Chondrocyte (in vitro differentiated cells): ENCODE results near the gene NDE1. TPM values are rescaled to one million over a fixed set of nuclear protein-coding genes. Genes with fewer than 3 reads are reported as not detected.

Experiments
- DNase-seq: peaks from one replicate; pipeline ENCODE4 v3.0.0; 2021; ENCODE audit warnings: mixed read lengths, low spot score
- H3K27ac Mint-ChIP-seq: one replicate; pipeline ENCODE4 v1.8.0; 2021; ENCODE audit warnings: mild to moderate bottlenecking, moderate library complexity, mixed read lengths; ENCODE audit not compliant: unreplicated experiment
- H3K27me3 Mint-ChIP-seq: 2 replicates; pipeline ENCODE4 v1.8.0; 2021; ENCODE audit warnings: low read depth, mixed read lengths
- H3K36me3 Mint-ChIP-seq: 2 replicates; pipeline ENCODE4 v1.8.0; 2021; ENCODE audit warnings: low read depth, mixed read lengths
- H3K4me1 Mint-ChIP-seq: 2 replicates; pipeline ENCODE4 v1.8.0; 2021; ENCODE audit warnings: low read depth, mild to moderate bottlenecking, mixed read lengths
- H3K4me3 Mint-ChIP-seq: one replicate; pipeline ENCODE4 v1.8.0; 2021; ENCODE audit warnings: mild to moderate bottlenecking, moderate library complexity, mixed read lengths; ENCODE audit not compliant: unreplicated experiment
- H3K9me3 Mint-ChIP-seq: 2 replicates; pipeline ENCODE4 v1.8.0; 2021; ENCODE audit warnings: low read depth, mixed read lengths
- total RNA-seq: library from RNA; stranded (reverse); gene quantifications from 3 replicates; pipeline ENCODE4 v1.2.1, GENCODE V29; 2021
- TF ChIP-seq, protein P1 (sequence below): fragments of 200-600 bp; sonication (generic); IDR thresholded peaks from 2 replicates; pipeline ENCODE4 v1.5.0; 2021; ENCODE audit warnings: antibody characterized with exemption, mild to moderate bottlenecking, moderate library complexity

Gene NDE1
- total RNA-seq, 1 donor from 2014 or later: 32.3 TPM

DNA sequence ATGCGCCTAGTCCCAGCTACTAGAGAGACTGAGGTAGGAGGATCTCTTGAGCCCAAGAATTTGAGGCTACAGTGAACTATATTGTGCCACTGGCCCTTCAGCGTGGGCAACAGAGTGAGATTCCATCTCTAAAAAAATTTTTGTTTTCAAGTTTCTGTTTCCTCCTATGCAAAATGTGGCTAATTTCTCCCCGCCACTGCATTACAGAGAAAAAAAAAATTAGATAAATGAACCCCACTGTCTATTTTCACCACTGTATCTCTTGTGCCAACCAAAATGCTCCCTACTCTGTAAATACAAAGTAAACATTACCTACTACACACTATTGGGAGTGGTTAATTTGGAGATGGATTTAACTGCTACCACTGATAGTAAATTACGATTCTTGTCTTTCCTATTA is 9.1 kb upstream of the NDE1 start:
- no peak for DNase-seq
- TF ChIP-seq, protein P1, sequence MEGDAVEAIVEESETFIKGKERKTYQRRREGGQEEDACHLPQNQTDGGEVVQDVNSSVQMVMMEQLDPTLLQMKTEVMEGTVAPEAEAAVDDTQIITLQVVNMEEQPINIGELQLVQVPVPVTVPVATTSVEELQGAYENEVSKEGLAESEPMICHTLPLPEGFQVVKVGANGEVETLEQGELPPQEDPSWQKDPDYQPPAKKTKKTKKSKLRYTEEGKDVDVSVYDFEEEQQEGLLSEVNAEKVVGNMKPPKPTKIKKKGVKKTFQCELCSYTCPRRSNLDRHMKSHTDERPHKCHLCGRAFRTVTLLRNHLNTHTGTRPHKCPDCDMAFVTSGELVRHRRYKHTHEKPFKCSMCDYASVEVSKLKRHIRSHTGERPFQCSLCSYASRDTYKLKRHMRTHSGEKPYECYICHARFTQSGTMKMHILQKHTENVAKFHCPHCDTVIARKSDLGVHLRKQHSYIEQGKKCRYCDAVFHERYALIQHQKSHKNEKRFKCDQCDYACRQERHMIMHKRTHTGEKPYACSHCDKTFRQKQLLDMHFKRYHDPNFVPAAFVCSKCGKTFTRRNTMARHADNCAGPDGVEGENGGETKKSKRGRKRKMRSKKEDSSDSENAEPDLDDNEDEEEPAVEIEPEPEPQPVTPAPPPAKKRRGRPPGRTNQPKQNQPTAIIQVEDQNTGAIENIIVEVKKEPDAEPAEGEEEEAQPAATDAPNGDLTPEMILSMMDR: no peak
- no peak overlapping the region for H3K27ac Mint-ChIP-seq
- peaks cover 22% of the 10 kb centered on the region for H3K36me3 Mint-ChIP-seq
- peaks cover 31% of the 10 kb centered on the region for H3K4me1 Mint-ChIP-seq
- no peak overlapping the region for H3K4me3 Mint-ChIP-seq
- no peaks in the 10 kb centered on the region for H3K27me3 Mint-ChIP-seq
- H3K9me3 Mint-ChIP-seq: no peaks in the 10 kb centered on the region

GRCh38 chr16:15641753-15642556 is 8.1 kb upstream of the NDE1 start:
- H3K36me3 Mint-ChIP-seq: peaks cover 14% of the 10 kb centered on the region
- H3K9me3 Mint-ChIP-seq: no peaks in the 10 kb centered on the region
- peak overlapping the region; percentile 98 for H3K27ac Mint-ChIP-seq
- DNase-seq: no peak
- H3K4me3 Mint-ChIP-seq: peak overlapping the region; percentile 83
- no peaks in the 10 kb centered on the region for H3K27me3 Mint-ChIP-seq
- peaks cover 31% of the 10 kb centered on the region for H3K4me1 Mint-ChIP-seq
- TF ChIP-seq, protein P1: no peak

GRCh38 chr16:15642557-15643047 is 7.4 kb upstream of the NDE1 start:
- Mint-ChIP-seq H3K36me3 (peaks cover 10% of the 10 kb centered on the region), H3K27me3 (no peaks in the 10 kb centered on the region), H3K4me1 (peaks cover 31% of the 10 kb centered on the region), H3K27ac (peak overlapping the region; percentile 98), H3K9me3 (no peaks in the 10 kb centered on the region), H3K4me3 (peak overlapping the region; percentile 83)
- DNase-seq: no peak
- TF ChIP-seq, protein P1: peak; percentile 74

DNA sequence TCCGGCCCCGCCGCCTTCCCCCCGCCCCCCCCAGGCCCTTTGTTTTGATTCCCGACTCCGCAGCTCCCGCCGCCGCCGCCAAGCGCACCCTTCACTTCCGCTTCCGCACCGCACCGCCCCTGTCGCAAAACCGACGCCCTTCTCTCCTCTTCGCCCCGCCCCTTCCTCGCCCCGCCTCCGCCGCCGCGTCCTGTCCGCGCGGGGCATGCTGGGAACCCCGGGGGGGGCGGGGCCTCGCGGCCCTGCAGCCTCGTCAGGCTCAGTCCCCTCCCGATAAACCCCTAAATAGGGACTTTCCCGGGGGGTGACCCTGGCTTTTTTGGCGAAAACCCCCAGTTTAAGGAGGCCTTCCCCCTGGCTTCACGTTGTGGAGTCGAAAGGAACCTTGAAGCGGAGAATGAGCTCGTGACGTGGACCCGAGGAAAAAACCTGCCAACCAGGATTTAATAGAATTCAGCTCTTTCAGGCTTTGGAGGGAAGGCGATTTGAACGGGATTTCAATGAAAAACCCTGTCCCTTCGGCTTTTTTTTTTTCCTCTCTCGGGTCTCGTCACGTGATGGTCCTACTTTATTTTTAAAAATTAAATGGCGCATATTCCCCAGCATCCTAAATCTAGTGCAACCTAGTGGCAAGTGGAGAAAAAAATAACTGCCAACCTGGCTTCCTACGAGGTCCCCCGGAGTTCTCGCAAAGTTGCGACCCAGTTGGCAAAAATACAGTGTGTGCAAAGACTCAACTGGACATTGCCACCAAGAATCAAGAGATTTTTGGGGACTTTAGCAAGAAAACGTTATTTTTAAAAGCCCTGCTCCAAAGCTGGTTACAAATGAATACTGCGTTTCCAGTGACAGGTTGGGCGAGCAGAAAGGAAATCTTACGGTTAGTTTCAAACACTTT is 6.7 kb upstream of the NDE1 start, which contains the start of gene MARF1:
MARF1 (minus strand) TSS at position 107 of the 898 bp plus-strand sequence. CDS start 3,921 bp downstream, outside the sequence.
- peak; percentile 99 for DNase-seq
- Mint-ChIP-seq H3K4me1 (peaks cover 31% of the 10 kb centered on the region), H3K36me3 (peaks cover 8% of the 10 kb centered on the region), H3K27ac (peak within 1 kb of the TSS; percentile 98), H3K27me3 (no peaks in the 10 kb centered on the region), H3K9me3 (no peaks in the 10 kb centered on the region), H3K4me3 (peak within 1 kb of the TSS; percentile 83)
- TF ChIP-seq, protein P1: peak; percentile 79

DNA sequence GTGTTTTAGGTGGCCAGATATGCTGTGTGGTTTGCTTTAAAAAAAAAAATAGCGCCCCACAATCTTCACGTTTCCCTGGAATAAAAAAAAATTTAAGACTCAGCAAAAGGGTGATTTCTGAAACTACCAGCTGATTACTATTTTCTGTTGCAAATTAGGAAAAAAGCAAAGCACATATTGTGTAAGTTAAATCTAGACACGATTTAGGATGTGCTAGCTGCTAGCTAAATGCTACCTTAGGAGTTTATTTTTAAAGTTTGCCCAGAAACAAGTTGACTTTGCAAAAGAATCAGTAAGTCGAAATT is 6.1 kb upstream of the NDE1 start:
- H3K27me3 Mint-ChIP-seq: no peaks in the 10 kb centered on the region
- peak overlapping the region; percentile 98 for H3K27ac Mint-ChIP-seq
- no peaks in the 10 kb centered on the region for H3K9me3 Mint-ChIP-seq
- peaks cover 31% of the 10 kb centered on the region for H3K4me1 Mint-ChIP-seq
- TF ChIP-seq, protein P1: no peak
- no peak for DNase-seq
- H3K36me3 Mint-ChIP-seq: peaks cover 3% of the 10 kb centered on the region
- peak overlapping the region; percentile 83 for H3K4me3 Mint-ChIP-seq
